ENCODE measurements around the gene RPUSD1. TPM values are rescaled to one million over a fixed set of nuclear protein-coding genes. Genes with fewer than 3 reads are reported as not detected.

Gene RPUSD1
- total RNA-seq, 1 experiment from 2014 or later = 48.6 TPM

DNA sequence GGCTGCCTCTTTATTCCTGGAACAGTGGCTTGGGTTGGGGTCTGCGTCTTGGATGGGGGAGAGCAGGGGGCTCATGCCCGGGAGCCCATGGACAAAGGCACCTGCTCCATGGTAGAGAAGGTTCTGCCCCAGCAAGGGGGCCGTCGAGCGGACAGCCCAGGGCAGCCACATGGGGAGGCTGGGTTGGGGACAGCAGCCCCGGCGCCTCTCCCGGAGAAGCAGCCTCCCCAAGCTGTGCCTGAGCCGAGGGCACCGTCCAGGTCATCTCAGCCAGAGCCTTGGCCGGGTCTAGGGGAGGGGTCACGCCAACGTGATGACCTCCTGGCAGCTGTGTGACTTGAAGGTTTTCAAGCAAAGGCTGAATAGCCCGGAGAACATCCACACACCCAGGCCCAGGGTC, 45.2 kb upstream of the RPUSD1 start:
- no peak overlapping the region for H3T11ph ChIP-seq (ENCODE audit: low read length)
- H2BK120ac ChIP-seq (ENCODE audit: low read depth, low read length, poor library complexity, severe bottlenecking) = no peak overlapping the region
- no peaks in the 10 kb centered on the region for H4K20me1 ChIP-seq (ENCODE audit: control insufficient read depth, insufficient read depth, insufficient read length)
- H2BK12ac ChIP-seq (ENCODE audit: insufficient read length, low read depth, low read length) = no peak overlapping the region
- no peak overlapping the region for H3K18ac ChIP-seq (ENCODE audit: insufficient read length, low read depth, low read length)
- Mint-ChIP-seq H3K36me3 (ENCODE audit: insufficient read depth in 1 of 3, low read depth in 3 of 3) (peaks cover 0 to 13% (median 4%) of the 10 kb centered on the region in 3 experiments; a peak in 5 of 7 replicates), H3K27me3 (ENCODE audit: low read depth) (peaks cover 27% of the 10 kb centered on the region), H3K27ac (no peak overlapping the region), H3K4me3 (no peak overlapping the region), H3K4me1 (no peaks in the 10 kb centered on the region), H3K9me3 (peaks cover 23 to 24% of the 10 kb centered on the region in 2 experiments)
- no peaks in the 10 kb centered on the region for H3K9me3 ChIP-seq (ENCODE audit: control insufficient read depth, low read depth, low read length)
- H3K14ac ChIP-seq (ENCODE audit: insufficient read depth, low read length) = no peak overlapping the region
- H2BK20ac ChIP-seq (ENCODE audit: low read depth, low read length, poor library complexity, severe bottlenecking) = no peak overlapping the region
- H3K27me3 ChIP-seq (ENCODE audit: insufficient read depth, low read length) = no peaks in the 10 kb centered on the region
- H3K4ac ChIP-seq (ENCODE audit: low read depth, low read length) = no peak overlapping the region
- H2BK15ac ChIP-seq (ENCODE audit: low read depth, low read length) = no peak overlapping the region
- H3K56ac ChIP-seq (ENCODE audit: insufficient read length, low read depth, low read length) = no peak overlapping the region
- H4K5ac ChIP-seq (ENCODE audit: insufficient read length, low read depth, low read length) = no peak overlapping the region
- no peaks in the 10 kb centered on the region for H3K79me2 ChIP-seq (ENCODE audit: insufficient read depth, low read length)
- H4K8ac ChIP-seq (replicated peaks; ENCODE audit: insufficient read length, low read depth, low read length) = no peak overlapping the region
- H2AK5ac ChIP-seq (ENCODE audit: insufficient read length, low read length) = no peak overlapping the region
- no peak for DNase-seq
- WGBS (ENCODE audit: extremely low coverage, insufficient read length, low lambda C conversion rate) = no CpG with 5 or more reads among the region's 14 CpGs
- TF ChIP-seq, protein P1, sequence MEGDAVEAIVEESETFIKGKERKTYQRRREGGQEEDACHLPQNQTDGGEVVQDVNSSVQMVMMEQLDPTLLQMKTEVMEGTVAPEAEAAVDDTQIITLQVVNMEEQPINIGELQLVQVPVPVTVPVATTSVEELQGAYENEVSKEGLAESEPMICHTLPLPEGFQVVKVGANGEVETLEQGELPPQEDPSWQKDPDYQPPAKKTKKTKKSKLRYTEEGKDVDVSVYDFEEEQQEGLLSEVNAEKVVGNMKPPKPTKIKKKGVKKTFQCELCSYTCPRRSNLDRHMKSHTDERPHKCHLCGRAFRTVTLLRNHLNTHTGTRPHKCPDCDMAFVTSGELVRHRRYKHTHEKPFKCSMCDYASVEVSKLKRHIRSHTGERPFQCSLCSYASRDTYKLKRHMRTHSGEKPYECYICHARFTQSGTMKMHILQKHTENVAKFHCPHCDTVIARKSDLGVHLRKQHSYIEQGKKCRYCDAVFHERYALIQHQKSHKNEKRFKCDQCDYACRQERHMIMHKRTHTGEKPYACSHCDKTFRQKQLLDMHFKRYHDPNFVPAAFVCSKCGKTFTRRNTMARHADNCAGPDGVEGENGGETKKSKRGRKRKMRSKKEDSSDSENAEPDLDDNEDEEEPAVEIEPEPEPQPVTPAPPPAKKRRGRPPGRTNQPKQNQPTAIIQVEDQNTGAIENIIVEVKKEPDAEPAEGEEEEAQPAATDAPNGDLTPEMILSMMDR (conservative IDR thresholded peaks at IDR 0.05) = no peak
- no peak overlapping the region for H3K23ac ChIP-seq (ENCODE audit: insufficient read length, low read depth, low read length)
- H3K27ac ChIP-seq (ENCODE audit: insufficient read length, low read depth, low read length) = no peak overlapping the region
- no peaks in the 10 kb centered on the region for H3K4me1 ChIP-seq (ENCODE audit: insufficient read depth, low read length)
- H4K91ac ChIP-seq (ENCODE audit: insufficient read length, low read depth, low read length) = no peak overlapping the region
- H2BK5ac ChIP-seq (ENCODE audit: insufficient read length, low read length) = no peak overlapping the region
- H3K23me2 ChIP-seq (ENCODE audit: insufficient read length, low read depth, low read length, poor library complexity, severe bottlenecking) = no peaks in the 10 kb centered on the region
- no peaks in the 10 kb centered on the region for H3K79me1 ChIP-seq (ENCODE audit: insufficient read depth, low read depth, low read length, poor library complexity, severe bottlenecking)
- H3K4me2 ChIP-seq (ENCODE audit: insufficient read depth, insufficient read length, low read length) = no peak overlapping the region
- H3K9ac ChIP-seq (ENCODE audit: extremely low read depth, insufficient read length, low read length) = no peak overlapping the region
- no peak overlapping the region for H2AFZ ChIP-seq (ENCODE audit: low read length)

Measured in H9 (cell line).